ENCODE results near the gene NFRKB.

Gene NFRKB

GRCh38 chr11:129846508-129847335, 48.7 kb downstream of the NFRKB start:
- DNase-seq = no peak
